SK-N-SH treated with all-trans-retinoic acid at 6 μM for 48 hours (cell line): ENCODE measurements around the gene LRRTM3.

ENCODE experiments used
- ATAC-seq: fragments of 200-7000 bp; cut with Tn5 transposase; 3 replicates; pipeline ENCODE4 v1.9.1; 2020; ENCODE audit warnings: mild to moderate bottlenecking, moderate library complexity
- ARNTL ChIP-seq: fragments of 450-650 bp; formaldehyde crosslinking; IDR thresholded peaks from 2 replicates; pipeline ENCODE4 v1.5.0; 2020; ENCODE audit warnings: low read depth, mild to moderate bottlenecking, moderate library complexity, borderline replicate concordance
- BACH2 ChIP-seq: fragments of 250-450 bp; sonication (Bioruptor Pico); IDR thresholded peaks from 2 replicates; pipeline ENCODE4 v1.9.0; 2021; ENCODE audit warnings: mild to moderate bottlenecking, borderline replicate concordance
- CSDC2 ChIP-seq: fragments of 250-450 bp; sonication (Bioruptor Pico); IDR thresholded peaks from 2 replicates; pipeline ENCODE4 v1.5.0; 2020; ENCODE audit warnings: mild to moderate bottlenecking, moderate library complexity
- ESRRG ChIP-seq: fragments of 250-450 bp; sonication (Bioruptor Pico); IDR thresholded peaks from 2 replicates; pipeline ENCODE4 v1.6.1; 2021; ENCODE audit warnings: mild to moderate bottlenecking
- GLIS3 ChIP-seq: fragments of 250-450 bp; sonication (Bioruptor Pico); IDR thresholded peaks from 2 replicates; pipeline ENCODE4 v1.5.0; 2020; ENCODE audit warnings: mild to moderate bottlenecking, moderate library complexity
- ISL1 ChIP-seq: fragments of 250-450 bp; sonication (Bioruptor Pico); IDR thresholded peaks from 2 replicates; pipeline ENCODE4 v2.1.2; 2022; ENCODE audit warnings: mild to moderate bottlenecking, moderate library complexity
- OSR1 ChIP-seq: fragments of 250-450 bp; sonication (Bioruptor Pico); IDR thresholded peaks from 2 replicates; pipeline ENCODE4 v1.8.0; 2022; ENCODE audit warnings: moderate library complexity, mild to moderate bottlenecking, inconsistent platforms
- SNAI2 ChIP-seq: fragments of 250-450 bp; sonication (Bioruptor Pico); IDR thresholded peaks from 2 replicates; pipeline ENCODE4 v1.5.0; 2020; ENCODE audit warnings: mild to moderate bottlenecking, moderate library complexity
- TCF4 ChIP-seq: fragments of 250-450 bp; sonication (Bioruptor Pico); IDR thresholded peaks from 2 replicates; pipeline ENCODE4 v1.8.0; 2021; ENCODE audit warnings: mild to moderate bottlenecking, moderate library complexity, borderline replicate concordance
- TOX ChIP-seq: fragments of 250-450 bp; sonication (Bioruptor Pico); IDR thresholded peaks from 2 replicates; pipeline ENCODE4 v1.8.0; 2021; ENCODE audit warnings: mild to moderate bottlenecking, moderate library complexity, borderline replicate concordance
- ZC3H10 ChIP-seq: fragments of 250-450 bp; sonication (Bioruptor Pico); IDR thresholded peaks from 2 replicates; pipeline ENCODE4 v1.5.1; 2021; ENCODE audit warnings: mild to moderate bottlenecking, moderate library complexity
- ZFP3 ChIP-seq: fragments of 250-450 bp; sonication (Bioruptor Pico); IDR thresholded peaks from 2 replicates; pipeline ENCODE4 v1.5.0; 2020; ENCODE audit warnings: mild to moderate bottlenecking, moderate library complexity
- ZFP30 ChIP-seq: fragments of 450-650 bp; formaldehyde crosslinking; IDR thresholded peaks from 2 replicates; pipeline ENCODE4 v1.5.0; 2022; ENCODE audit warnings: mild to moderate bottlenecking, moderate library complexity
- ZNF565 ChIP-seq: fragments of 450-650 bp; formaldehyde crosslinking; conservative IDR thresholded peaks from 2 replicates; pipeline ENCODE4 v1.5.0; 2020; ENCODE audit warnings: low read depth, mild to moderate bottlenecking, moderate library complexity
- ZNF8 ChIP-seq: fragments of 450-650 bp; formaldehyde crosslinking; IDR thresholded peaks from 2 replicates; pipeline ENCODE4 v1.5.0; 2020; ENCODE audit warnings: mild to moderate bottlenecking, moderate library complexity
- TF ChIP-seq, protein P1 (sequence below): fragments of 250-450 bp; sonication (Bioruptor Pico); IDR thresholded peaks from 2 replicates; pipeline ENCODE4 v1.5.1; 2020; ENCODE audit warnings: low read depth, mild to moderate bottlenecking, moderate library complexity
- TF ChIP-seq, protein P2 (sequence below): fragments of 250-450 bp; sonication (Bioruptor Pico); IDR thresholded peaks from 2 replicates; pipeline ENCODE4 v1.5.0; 2020; ENCODE audit warnings: mild to moderate bottlenecking, moderate library complexity
- TF ChIP-seq, protein P3 (sequence below): fragments of 250-450 bp; sonication (Bioruptor Pico); IDR thresholded peaks from 2 replicates; pipeline ENCODE4 v1.5.1; 2021; ENCODE audit warnings: mild to moderate bottlenecking, moderate library complexity
- TF ChIP-seq, protein P4 (sequence below): fragments of 250-450 bp; sonication (Bioruptor Pico); IDR thresholded peaks from 2 replicates; pipeline ENCODE4 v1.8.0; 2020; ENCODE audit warnings: mild to moderate bottlenecking, moderate library complexity, borderline replicate concordance

LRRTM3 gene

DNA sequence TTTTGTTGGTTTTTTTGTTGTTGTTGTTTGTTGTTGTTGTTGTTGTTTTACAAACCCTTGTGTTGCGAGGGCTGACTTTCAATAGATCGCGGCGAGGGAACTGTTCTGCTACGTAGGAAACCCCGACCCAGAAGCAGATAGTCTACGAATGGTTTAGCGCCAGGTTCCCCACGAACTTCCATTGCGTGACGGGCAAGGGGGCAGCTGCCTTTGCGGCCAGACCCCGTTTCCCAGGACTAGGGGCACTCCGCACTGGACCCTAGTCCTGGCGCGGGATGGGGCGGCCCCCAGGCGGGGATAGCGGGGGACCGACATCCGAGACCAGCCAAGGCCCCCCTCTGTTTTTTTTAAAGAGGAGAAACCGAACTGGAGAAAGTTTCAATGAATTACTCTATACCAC lies 119.6 kb downstream of the LRRTM3 start:
- no peak for TF ChIP-seq ESRRG (CRISPR knock-in tag)
- TF ChIP-seq GLIS3: no peak
- TF ChIP-seq, protein P1, sequence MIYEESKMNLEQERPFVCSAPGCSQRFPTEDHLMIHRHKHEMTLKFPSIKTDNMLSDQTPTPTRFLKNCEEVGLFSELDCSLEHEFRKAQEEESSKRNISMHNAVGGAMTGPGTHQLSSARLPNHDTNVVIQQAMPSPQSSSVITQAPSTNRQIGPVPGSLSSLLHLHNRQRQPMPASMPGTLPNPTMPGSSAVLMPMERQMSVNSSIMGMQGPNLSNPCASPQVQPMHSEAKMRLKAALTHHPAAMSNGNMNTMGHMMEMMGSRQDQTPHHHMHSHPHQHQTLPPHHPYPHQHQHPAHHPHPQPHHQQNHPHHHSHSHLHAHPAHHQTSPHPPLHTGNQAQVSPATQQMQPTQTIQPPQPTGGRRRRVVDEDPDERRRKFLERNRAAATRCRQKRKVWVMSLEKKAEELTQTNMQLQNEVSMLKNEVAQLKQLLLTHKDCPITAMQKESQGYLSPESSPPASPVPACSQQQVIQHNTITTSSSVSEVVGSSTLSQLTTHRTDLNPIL (CRISPR knock-in tag): no peak
- no peak for TF ChIP-seq ZFP30 (CRISPR knock-in tag)
- TF ChIP-seq SNAI2: no peak
- TF ChIP-seq ARNTL (CRISPR knock-in tag): no peak
- TF ChIP-seq, protein P2, sequence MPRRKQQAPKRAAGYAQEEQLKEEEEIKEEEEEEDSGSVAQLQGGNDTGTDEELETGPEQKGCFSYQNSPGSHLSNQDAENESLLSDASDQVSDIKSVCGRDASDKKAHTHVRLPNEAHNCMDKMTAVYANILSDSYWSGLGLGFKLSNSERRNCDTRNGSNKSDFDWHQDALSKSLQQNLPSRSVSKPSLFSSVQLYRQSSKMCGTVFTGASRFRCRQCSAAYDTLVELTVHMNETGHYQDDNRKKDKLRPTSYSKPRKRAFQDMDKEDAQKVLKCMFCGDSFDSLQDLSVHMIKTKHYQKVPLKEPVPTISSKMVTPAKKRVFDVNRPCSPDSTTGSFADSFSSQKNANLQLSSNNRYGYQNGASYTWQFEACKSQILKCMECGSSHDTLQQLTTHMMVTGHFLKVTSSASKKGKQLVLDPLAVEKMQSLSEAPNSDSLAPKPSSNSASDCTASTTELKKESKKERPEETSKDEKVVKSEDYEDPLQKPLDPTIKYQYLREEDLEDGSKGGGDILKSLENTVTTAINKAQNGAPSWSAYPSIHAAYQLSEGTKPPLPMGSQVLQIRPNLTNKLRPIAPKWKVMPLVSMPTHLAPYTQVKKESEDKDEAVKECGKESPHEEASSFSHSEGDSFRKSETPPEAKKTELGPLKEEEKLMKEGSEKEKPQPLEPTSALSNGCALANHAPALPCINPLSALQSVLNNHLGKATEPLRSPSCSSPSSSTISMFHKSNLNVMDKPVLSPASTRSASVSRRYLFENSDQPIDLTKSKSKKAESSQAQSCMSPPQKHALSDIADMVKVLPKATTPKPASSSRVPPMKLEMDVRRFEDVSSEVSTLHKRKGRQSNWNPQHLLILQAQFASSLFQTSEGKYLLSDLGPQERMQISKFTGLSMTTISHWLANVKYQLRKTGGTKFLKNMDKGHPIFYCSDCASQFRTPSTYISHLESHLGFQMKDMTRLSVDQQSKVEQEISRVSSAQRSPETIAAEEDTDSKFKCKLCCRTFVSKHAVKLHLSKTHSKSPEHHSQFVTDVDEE (CRISPR knock-in tag): no peak
- TF ChIP-seq CSDC2 (CRISPR knock-in tag): no peak
- ATAC-seq: no peak

DNA sequence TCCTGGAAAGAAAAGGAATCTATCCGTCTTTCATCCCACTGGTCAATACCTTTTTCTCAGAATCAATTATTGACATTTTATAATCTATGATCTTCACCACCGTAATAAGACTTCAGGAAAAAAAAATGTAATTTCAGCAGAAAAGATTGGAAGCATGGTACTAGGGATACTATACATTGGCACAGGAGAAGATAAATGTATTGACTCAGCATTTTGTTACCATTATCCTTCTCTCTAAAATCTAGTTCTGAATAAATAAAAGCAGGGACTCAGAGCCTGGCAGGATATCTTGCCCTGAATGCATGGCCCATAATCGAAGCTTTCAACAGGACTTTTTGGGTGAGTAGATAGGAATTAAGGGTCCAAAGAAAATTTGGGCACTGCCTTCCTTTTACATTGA lies 120.7 kb downstream of the LRRTM3 start:
- ATAC-seq: no peak
- TF ChIP-seq ZNF8 (CRISPR knock-in tag) (no peak), ZFP3 (no peak), ZC3H10 (CRISPR knock-in tag) (no peak), CSDC2 (CRISPR knock-in tag) (no peak), ZFP30 (CRISPR knock-in tag) (no peak), TOX (CRISPR knock-in tag) (no peak), GLIS3 (no peak), ISL1 (CRISPR knock-in tag) (no peak), SNAI2 (no peak), ARNTL (CRISPR knock-in tag) (no peak), ZNF565 (CRISPR knock-in tag) (no peak), ESRRG (CRISPR knock-in tag) (no peak), OSR1 (CRISPR knock-in tag) (no peak), BACH2 (CRISPR knock-in tag) (no peak), TCF4 (CRISPR knock-in tag) (no peak)
- TF ChIP-seq, protein P1 (CRISPR knock-in tag): no peak
- TF ChIP-seq, protein P2 (CRISPR knock-in tag): no peak
- TF ChIP-seq, protein P3, sequence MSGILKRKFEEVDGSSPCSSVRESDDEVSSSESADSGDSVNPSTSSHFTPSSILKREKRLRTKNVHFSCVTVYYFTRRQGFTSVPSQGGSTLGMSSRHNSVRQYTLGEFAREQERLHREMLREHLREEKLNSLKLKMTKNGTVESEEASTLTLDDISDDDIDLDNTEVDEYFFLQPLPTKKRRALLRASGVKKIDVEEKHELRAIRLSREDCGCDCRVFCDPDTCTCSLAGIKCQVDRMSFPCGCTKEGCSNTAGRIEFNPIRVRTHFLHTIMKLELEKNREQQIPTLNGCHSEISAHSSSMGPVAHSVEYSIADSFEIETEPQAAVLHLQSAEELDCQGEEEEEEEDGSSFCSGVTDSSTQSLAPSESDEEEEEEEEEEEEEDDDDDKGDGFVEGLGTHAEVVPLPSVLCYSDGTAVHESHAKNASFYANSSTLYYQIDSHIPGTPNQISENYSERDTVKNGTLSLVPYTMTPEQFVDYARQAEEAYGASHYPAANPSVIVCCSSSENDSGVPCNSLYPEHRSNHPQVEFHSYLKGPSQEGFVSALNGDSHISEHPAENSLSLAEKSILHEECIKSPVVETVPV (CRISPR knock-in tag): no peak
- TF ChIP-seq, protein P4, sequence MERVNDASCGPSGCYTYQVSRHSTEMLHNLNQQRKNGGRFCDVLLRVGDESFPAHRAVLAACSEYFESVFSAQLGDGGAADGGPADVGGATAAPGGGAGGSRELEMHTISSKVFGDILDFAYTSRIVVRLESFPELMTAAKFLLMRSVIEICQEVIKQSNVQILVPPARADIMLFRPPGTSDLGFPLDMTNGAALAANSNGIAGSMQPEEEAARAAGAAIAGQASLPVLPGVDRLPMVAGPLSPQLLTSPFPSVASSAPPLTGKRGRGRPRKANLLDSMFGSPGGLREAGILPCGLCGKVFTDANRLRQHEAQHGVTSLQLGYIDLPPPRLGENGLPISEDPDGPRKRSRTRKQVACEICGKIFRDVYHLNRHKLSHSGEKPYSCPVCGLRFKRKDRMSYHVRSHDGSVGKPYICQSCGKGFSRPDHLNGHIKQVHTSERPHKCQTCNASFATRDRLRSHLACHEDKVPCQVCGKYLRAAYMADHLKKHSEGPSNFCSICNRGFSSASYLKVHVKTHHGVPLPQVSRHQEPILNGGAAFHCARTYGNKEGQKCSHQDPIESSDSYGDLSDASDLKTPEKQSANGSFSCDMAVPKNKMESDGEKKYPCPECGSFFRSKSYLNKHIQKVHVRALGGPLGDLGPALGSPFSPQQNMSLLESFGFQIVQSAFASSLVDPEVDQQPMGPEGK (CRISPR knock-in tag): no peak
